Measurements from ENCODE around the gene ATAD3B. TPM values are rescaled to one million over a fixed set of nuclear protein-coding genes. Genes with fewer than 3 reads are reported as not detected.
"Not testable (repeated sequence)": the region's sequence is repeated elsewhere in the genome, so short reads cannot be mapped to it uniquely, and the experiment has no call there.

ATAD3B gene
- total RNA-seq, 4 donors from 2014 or later, result 15.6 to 269 (median 39.2) TPM

- H3K4me3 ChIP-seq, result peak overlapping the region in 1 of 4 donors; percentile 29
- H3K9me3 ChIP-seq; H3K27me3 ChIP-seq; in situ Hi-C loops (cut with MboI; ENCODE audit: low pct_ligation_motif_present in 1 of 4, low pct_unique_long_range_greater_than_20kb in 1 of 4, low sequenced_read_pairs in 3 of 4); H3K4me1 ChIP-seq; H3K36me3 ChIP-seq; intact Hi-C loops (cut with DNase I; ENCODE audit: low total_unique reads): not testable (repeated sequence)
- WGBS, 2 donors (ENCODE audit: low coverage in 1 of 2), result 25% methylated on average over 16 of the region's 16 CpGs; no CpG with 5 or more reads in 1 of the 2 donors
- peak; percentile 84 for DNase-seq
- TF ChIP-seq POLR2AphosphoS5 (IDR thresholded peaks at IDR 0.05), result peak in 1 of 3 donors; percentile 14
- peak; percentile 64 to 89 (median 80) for TF ChIP-seq CTCF (IDR thresholded peaks at IDR 0.05)
- peak; percentile 33 for TF ChIP-seq POLR2A (IDR thresholded peaks at IDR 0.05)
- peak overlapping the region; percentile 79 to 85 (median 84) for H3K27ac ChIP-seq
Observed at GRCh38 chr1:1504777-1505365, 33.3 kb downstream of the ATAD3B start.

DNA sequence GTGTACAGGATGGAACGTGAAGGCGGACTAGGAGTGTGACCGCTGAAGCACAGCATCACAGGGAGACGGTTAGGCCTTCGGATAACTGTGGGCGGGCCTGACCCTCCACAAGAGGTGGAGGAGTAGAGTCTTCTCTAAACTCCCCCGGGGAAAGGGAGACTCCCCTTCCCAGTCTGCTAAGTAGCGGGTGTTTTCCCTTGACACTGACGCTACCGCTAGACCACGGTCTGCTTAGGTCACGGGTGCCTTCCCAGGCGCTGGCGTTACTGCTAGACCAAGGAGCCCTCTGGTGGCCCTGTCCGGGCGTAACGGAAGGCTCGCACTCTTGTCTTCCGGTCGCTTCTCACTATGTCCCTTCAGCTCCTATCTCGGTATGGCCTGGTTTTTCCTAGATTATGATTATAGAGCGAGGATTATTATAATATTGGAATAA lies 33.8 kb downstream of the ATAD3B start:
- H3K4me1 ChIP-seq; H3K9me3 ChIP-seq; in situ Hi-C loops (cut with MboI; ENCODE audit: low pct_ligation_motif_present in 1 of 4, low pct_unique_long_range_greater_than_20kb in 1 of 4, low sequenced_read_pairs in 3 of 4); H3K36me3 ChIP-seq; intact Hi-C loops (cut with DNase I; ENCODE audit: low total_unique reads); H3K27me3 ChIP-seq: not testable (repeated sequence)
- H3K4me3 ChIP-seq, result peak overlapping the region in 1 of 4 donors; percentile 29
- 3 to 4% methylated on average over 5 to 14 of the region's 22 CpGs for WGBS, 2 donors (ENCODE audit: low coverage in 1 of 2)
- H3K27ac ChIP-seq, result peak overlapping the region; percentile 79 to 85 (median 84)
- DNase-seq, result peak; percentile 64
- peak in 1 of 3 donors; percentile 1 for TF ChIP-seq POLR2AphosphoS5 (IDR thresholded peaks at IDR 0.05)
- TF ChIP-seq CTCF (IDR thresholded peaks at IDR 0.05), result peak; percentile 13 to 42 (median 23)

- Histone ChIP-seq H3K4me1 (peaks cover under 1 to 12% (median 7%) of the 10 kb centered on the region in 4 donors), H3K27ac (peak overlapping the region; percentile 79 to 85 (median 84))
- 62 to 100% methylated on average over 1 to 5 of the region's 5 CpGs for WGBS, 2 donors (ENCODE audit: low coverage in 1 of 2)
- H3K27me3 ChIP-seq; intact Hi-C loops (cut with DNase I; ENCODE audit: low total_unique reads); in situ Hi-C loops (cut with MboI; ENCODE audit: low pct_ligation_motif_present in 1 of 4, low pct_unique_long_range_greater_than_20kb in 1 of 4, low sequenced_read_pairs in 3 of 4); DNase-seq; H3K36me3 ChIP-seq; H3K4me3 ChIP-seq; H3K9me3 ChIP-seq: not testable (repeated sequence)
Observed at GRCh38 chr1:1505801-1506200, 34.2 kb downstream of the ATAD3B start.

DNA sequence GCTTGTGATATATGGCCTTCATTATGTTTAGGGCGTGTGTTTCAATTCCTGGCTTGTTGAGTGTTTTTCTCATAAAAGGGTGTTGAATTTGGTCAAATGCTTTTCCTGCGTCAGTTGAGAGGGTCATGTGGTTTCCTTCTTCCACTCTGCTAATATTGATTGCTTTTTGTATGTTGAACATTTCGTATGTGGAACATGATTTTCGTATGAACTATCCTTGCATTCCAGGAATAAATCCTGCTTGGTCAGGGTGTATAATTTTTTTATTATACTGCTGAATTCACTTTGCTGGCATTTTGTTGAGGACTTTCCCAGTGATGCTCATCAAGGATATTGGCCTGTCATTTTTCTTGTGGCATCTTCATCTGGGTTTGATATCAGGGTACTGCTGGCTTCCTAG lies 35.7 kb downstream of the ATAD3B start:
- Histone ChIP-seq H3K36me3 (no peaks in the 10 kb centered on the region), H3K4me1 (peaks cover 5 to 17% (median 10%) of the 10 kb centered on the region in 4 donors), H3K9me3 (no peaks in the 10 kb centered on the region), H3K4me3 (no peak overlapping the region), H3K27ac (no peak overlapping the region), H3K27me3 (no peaks in the 10 kb centered on the region)
- WGBS, 2 donors (ENCODE audit: low coverage in 1 of 2), result 88 to 100% methylated on average over 2 to 4 of the region's 4 CpGs
- in situ Hi-C loops (cut with MboI; ENCODE audit: low pct_ligation_motif_present in 1 of 4, low pct_unique_long_range_greater_than_20kb in 1 of 4, low sequenced_read_pairs in 3 of 4) (no loop called here), intact Hi-C loops (cut with DNase I; ENCODE audit: low total_unique reads) (no loop called here)
- TF ChIP-seq POLR2A (IDR thresholded peaks at IDR 0.05) (no peak), CTCF (IDR thresholded peaks at IDR 0.05) (no peak), EP300 (IDR thresholded peaks at IDR 0.05; ENCODE audit: low read depth) (no peak), POLR2AphosphoS5 (IDR thresholded peaks at IDR 0.05) (no peak)
- DNase-seq, result no peak

GRCh38 chr1:1508775-1509464 lies 37.4 kb downstream of the ATAD3B start:
- H3K4me3 ChIP-seq; H3K27ac ChIP-seq; in situ Hi-C loops (cut with MboI; ENCODE audit: low pct_ligation_motif_present in 1 of 4, low pct_unique_long_range_greater_than_20kb in 1 of 4, low sequenced_read_pairs in 3 of 4); H3K9me3 ChIP-seq; H3K36me3 ChIP-seq; H3K27me3 ChIP-seq; intact Hi-C loops (cut with DNase I; ENCODE audit: low total_unique reads); DNase-seq: not testable (repeated sequence)
- 82% methylated on average over 14 of the region's 34 CpGs; no CpG with 5 or more reads in 1 of the 2 donors for WGBS, 2 donors (ENCODE audit: low coverage in 1 of 2)
- peaks cover 8 to 23% (median 12%) of the 10 kb centered on the region in 4 donors for H3K4me1 ChIP-seq

- H3K9me3 ChIP-seq; H3K36me3 ChIP-seq; H3K27ac ChIP-seq; DNase-seq; in situ Hi-C loops (cut with MboI; ENCODE audit: low pct_ligation_motif_present in 1 of 4, low pct_unique_long_range_greater_than_20kb in 1 of 4, low sequenced_read_pairs in 3 of 4); H3K27me3 ChIP-seq; intact Hi-C loops (cut with DNase I; ENCODE audit: low total_unique reads); H3K4me3 ChIP-seq: not testable (repeated sequence)
- WGBS, 2 donors (ENCODE audit: low coverage in 1 of 2), result 83% methylated on average over 18 of the region's 21 CpGs; no CpG with 5 or more reads in 1 of the 2 donors
- peaks cover 8 to 23% (median 12%) of the 10 kb centered on the region in 4 donors for H3K4me1 ChIP-seq
Observed at GRCh38 chr1:1509465-1509850, 37.9 kb downstream of the ATAD3B start.

Measured in transverse colon (tissue), 4 donors.